ENCODE data around the gene PPM1F. TPM values are rescaled to one million over a fixed set of nuclear protein-coding genes. Genes with fewer than 3 reads are reported as not detected.

PPM1F gene
- total RNA-seq, 1 donor from 2014 or later, result 17.5 TPM

DNA sequence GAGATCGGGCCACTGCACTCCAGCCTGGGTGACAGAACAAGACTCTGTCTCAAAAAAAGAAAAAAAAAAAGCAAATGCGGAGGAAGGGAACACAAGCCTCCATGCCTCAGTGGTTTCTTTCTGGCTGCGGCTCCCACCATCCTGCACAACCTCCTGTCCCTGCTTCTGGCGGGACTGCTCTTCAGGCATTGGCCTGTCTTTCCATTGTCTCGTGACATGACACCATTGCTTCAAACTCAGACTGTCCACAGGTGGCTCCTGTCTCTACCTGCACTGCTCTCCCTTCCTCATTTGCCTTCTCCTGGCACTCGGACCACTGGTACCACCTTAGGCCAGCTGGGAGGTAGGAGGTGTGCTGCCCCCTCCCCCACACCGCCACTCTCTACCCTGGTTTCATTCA lies 10.6 kb upstream of the PPM1F start:
- TF ChIP-seq, protein P1, sequence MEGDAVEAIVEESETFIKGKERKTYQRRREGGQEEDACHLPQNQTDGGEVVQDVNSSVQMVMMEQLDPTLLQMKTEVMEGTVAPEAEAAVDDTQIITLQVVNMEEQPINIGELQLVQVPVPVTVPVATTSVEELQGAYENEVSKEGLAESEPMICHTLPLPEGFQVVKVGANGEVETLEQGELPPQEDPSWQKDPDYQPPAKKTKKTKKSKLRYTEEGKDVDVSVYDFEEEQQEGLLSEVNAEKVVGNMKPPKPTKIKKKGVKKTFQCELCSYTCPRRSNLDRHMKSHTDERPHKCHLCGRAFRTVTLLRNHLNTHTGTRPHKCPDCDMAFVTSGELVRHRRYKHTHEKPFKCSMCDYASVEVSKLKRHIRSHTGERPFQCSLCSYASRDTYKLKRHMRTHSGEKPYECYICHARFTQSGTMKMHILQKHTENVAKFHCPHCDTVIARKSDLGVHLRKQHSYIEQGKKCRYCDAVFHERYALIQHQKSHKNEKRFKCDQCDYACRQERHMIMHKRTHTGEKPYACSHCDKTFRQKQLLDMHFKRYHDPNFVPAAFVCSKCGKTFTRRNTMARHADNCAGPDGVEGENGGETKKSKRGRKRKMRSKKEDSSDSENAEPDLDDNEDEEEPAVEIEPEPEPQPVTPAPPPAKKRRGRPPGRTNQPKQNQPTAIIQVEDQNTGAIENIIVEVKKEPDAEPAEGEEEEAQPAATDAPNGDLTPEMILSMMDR (IDR thresholded peaks at IDR 0.05; ENCODE audit: borderline replicate concordance), result no peak
- H3K27ac ChIP-seq (replicated peaks), result no peak overlapping the region
- H3K9me3 ChIP-seq (replicated peaks), result no peaks in the 10 kb centered on the region
- no peak for DNase-seq
- H3K27me3 ChIP-seq (ENCODE audit: low read depth), result no peaks in the 10 kb centered on the region
- H3K4me3 ChIP-seq, result no peak overlapping the region
- H3K4me1 ChIP-seq, result no peaks in the 10 kb centered on the region
- intact Hi-C loops (cut with micrococcal nuclease), result no loop called here
- H3K36me3 ChIP-seq, result peaks cover 91% of the 10 kb centered on the region

DNA sequence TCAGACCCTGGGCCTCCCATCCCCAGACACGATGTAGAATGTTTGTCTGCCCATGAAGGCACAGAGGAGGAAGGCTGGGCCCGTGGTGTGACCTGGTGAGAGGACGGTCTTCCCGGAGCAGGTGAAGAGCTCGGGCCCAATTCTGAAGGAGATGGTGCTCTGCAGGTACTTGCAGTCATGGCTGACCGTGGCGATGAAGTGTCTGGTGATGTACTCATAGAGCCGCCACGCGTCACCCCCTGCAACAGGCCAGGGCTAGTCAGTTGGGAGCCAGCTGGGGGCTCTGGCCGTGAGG lies 10.0 kb upstream of the PPM1F start:
- TF ChIP-seq, protein P1 (IDR thresholded peaks at IDR 0.05; ENCODE audit: borderline replicate concordance), result no peak
- no peak for DNase-seq
- H3K27ac ChIP-seq (replicated peaks), result no peak overlapping the region
- no peaks in the 10 kb centered on the region for H3K4me1 ChIP-seq
- peaks cover 85% of the 10 kb centered on the region for H3K36me3 ChIP-seq
- no peaks in the 10 kb centered on the region for H3K27me3 ChIP-seq (ENCODE audit: low read depth)
- no peak overlapping the region for H3K4me3 ChIP-seq
- intact Hi-C loops (cut with micrococcal nuclease), result no loop called here
- no peaks in the 10 kb centered on the region for H3K9me3 ChIP-seq (replicated peaks)

DNA sequence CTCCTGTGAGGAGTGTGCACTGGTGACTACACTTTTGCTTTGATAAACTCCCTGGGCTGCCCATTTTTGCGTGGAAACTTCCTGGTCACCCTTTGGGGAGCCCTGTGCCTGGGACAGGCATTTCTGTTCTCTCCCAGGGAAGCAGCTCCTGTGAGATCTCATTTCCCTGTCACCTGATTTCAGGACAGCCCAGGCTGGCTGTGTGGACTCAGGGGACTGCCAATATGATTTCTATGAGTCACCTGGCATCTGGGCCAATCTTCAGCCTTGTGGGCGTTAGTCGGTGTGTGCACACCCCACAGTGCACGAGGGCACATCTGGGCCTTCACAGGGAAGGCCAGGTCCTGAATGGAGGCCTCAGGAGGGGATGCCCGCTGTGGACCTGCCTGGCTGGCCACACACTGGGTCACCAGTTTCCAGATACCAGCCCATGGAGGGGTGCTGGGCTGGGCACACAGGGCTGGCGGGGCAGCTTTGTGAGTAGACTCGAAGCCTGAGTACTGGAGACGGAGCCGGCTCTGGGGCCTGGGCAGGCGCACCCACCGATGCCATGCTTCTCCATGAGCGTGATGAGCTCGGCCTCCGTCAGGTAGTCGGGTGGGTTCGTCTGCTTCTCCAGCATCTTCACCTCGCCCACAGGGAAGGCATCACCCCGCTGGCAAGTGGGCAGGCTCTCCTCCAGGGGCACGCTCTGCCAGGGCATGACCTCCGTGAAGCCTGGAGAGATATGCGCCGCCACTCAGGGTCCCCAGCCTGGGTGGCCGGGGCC lies 9.4 kb upstream of the PPM1F start:
- Histone ChIP-seq H3K27me3 (ENCODE audit: low read depth) (no peaks in the 10 kb centered on the region), H3K4me3 (no peak overlapping the region), H3K36me3 (peaks cover 80% of the 10 kb centered on the region), H3K27ac (replicated peaks) (no peak overlapping the region), H3K9me3 (replicated peaks) (no peaks in the 10 kb centered on the region), H3K4me1 (no peaks in the 10 kb centered on the region)
- TF ChIP-seq, protein P1 (IDR thresholded peaks at IDR 0.05; ENCODE audit: borderline replicate concordance), result no peak
- intact Hi-C loops (cut with micrococcal nuclease), result no loop called here
- no peak for DNase-seq

DNA sequence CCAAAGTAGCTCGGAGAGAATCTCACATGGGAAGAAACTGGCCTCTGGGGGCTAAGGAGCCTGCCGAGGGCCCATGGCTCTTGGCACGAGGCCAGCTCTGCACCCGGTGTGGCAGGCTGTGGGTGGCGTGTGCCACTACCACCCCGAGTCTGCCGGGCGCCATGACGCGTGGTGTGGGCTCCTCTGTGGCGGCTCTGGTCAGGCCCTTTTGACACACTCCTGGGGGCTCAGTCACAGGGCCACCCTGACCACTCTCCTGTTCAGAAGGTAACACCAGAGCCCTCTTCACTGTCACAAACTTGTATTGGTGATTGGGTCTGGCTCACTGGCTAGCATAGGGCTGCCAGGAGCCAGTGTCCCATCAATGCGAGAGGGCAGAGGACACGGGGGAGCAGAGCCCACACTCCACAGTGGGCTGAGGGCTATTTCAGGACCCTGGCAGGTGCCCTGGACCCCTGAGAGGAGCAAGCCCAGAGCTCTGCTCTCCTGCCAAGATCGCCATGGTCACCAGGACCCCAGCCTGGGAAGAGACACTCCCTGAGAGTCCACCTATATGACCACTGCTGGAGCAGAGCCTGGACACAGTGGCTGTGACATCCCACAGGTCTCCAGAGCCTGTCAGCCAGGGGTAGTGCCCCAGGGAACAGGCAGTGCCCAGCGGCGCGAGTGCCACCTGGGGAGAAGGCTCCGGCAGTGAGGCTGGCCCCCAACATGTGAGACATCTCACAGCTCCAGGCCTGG lies 8.6 kb upstream of the PPM1F start:
- no peaks in the 10 kb centered on the region for H3K27me3 ChIP-seq (ENCODE audit: low read depth)
- H3K36me3 ChIP-seq, result peaks cover 72% of the 10 kb centered on the region
- TF ChIP-seq, protein P1 (IDR thresholded peaks at IDR 0.05; ENCODE audit: borderline replicate concordance), result no peak
- H3K27ac ChIP-seq (replicated peaks), result no peak overlapping the region
- no peaks in the 10 kb centered on the region for H3K9me3 ChIP-seq (replicated peaks)
- intact Hi-C loops (cut with micrococcal nuclease), result no loop called here
- H3K4me1 ChIP-seq, result no peaks in the 10 kb centered on the region
- H3K4me3 ChIP-seq, result no peak overlapping the region
- DNase-seq, result no peak

DNA sequence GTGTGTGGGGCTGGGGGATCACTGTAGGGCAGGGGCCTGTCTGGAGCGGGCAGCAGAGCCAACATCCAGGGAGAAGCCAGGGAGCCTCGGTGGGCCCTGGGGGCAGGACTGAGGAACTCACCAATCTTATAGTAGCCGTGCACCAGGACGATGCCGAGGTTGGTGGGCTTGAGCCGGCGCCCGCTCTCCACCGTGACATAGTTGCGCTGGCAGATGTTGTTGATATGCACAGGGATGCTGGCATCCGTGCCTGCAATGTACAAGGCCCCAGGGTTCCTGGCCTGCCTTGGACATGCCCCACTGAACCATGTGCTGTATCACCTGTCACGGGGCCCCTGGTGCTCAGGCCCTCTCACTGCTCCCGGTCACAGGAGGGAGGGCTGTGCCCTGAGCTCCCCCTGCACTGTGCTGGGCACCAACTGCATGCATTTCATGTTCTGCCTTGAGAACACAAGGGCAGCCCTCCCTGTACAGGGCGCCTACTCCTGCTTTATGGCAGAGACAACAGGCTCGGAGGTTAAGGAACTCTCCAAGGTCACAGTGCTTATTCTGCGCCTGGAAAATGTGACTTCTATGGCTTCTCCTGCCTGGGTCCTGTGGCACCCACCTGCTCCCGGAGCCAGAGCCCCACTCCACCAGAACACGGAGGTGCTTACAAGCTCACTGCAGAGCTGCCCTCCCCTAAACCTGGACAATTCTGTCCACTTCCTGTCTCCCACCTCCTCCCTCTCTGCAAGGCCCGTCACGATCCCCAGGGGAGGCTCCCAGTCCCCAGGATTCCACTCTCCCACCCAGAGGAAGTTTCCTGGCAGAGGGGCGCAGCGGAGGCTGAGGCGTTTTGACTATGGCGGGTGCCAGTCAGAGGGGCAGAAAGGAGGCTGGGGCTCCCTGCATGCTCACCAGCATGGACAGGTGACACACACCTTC lies 7.8 kb upstream of the PPM1F start:
- H3K9me3 ChIP-seq (replicated peaks), result no peaks in the 10 kb centered on the region
- intact Hi-C loops (cut with micrococcal nuclease), result no loop called here

More for the DNA sequence above, 7.8 kb upstream of the PPM1F start:
- H3K27ac ChIP-seq (replicated peaks), result no peak overlapping the region
- H3K27me3 ChIP-seq (ENCODE audit: low read depth), result no peaks in the 10 kb centered on the region
- H3K4me1 ChIP-seq, result no peaks in the 10 kb centered on the region
- H3K4me3 ChIP-seq, result no peak overlapping the region
- TF ChIP-seq, protein P1 (IDR thresholded peaks at IDR 0.05; ENCODE audit: borderline replicate concordance), result no peak
- peaks cover 64% of the 10 kb centered on the region for H3K36me3 ChIP-seq
- no peak for DNase-seq
